Measurements from ENCODE around the gene KDM6A. TPM values are rescaled to one million over a fixed set of nuclear protein-coding genes. Genes with fewer than 3 reads are reported as not detected.

The KDM6A gene
- total RNA-seq, 1 experiment from 2014 or later = 42.8 TPM

- Histone ChIP-seq H3K4ac (ENCODE audit: low read depth, low read length) (no peak overlapping the region), H2BK15ac (ENCODE audit: low read depth, low read length) (no peak overlapping the region), H2BK120ac (ENCODE audit: low read depth, low read length, poor library complexity, severe bottlenecking) (no peak overlapping the region), H2AFZ (ENCODE audit: low read length) (no peak overlapping the region), H3K27ac (ENCODE audit: insufficient read length, low read depth, low read length) (no peak overlapping the region), H4K8ac (replicated peaks; ENCODE audit: insufficient read length, low read depth, low read length) (no peak overlapping the region), H3K27me3 (ENCODE audit: insufficient read depth, low read length) (no peaks in the 10 kb centered on the region), H2BK20ac (ENCODE audit: low read depth, low read length, poor library complexity, severe bottlenecking) (no peak overlapping the region), H3K14ac (ENCODE audit: insufficient read depth, low read length) (no peak overlapping the region), H3K56ac (ENCODE audit: insufficient read length, low read depth, low read length) (no peak overlapping the region), H3K23ac (ENCODE audit: insufficient read length, low read depth, low read length) (no peak overlapping the region), H3K9me3 (ENCODE audit: control insufficient read depth, low read depth, low read length) (peaks cover 44% of the 10 kb centered on the region), H3T11ph (ENCODE audit: low read length) (no peak overlapping the region), H2BK12ac (ENCODE audit: insufficient read length, low read depth, low read length) (no peak overlapping the region), H3K4me2 (ENCODE audit: insufficient read depth, insufficient read length, low read length) (no peak overlapping the region), H4K20me1 (ENCODE audit: control insufficient read depth, insufficient read depth, insufficient read length) (no peaks in the 10 kb centered on the region), H2AK5ac (ENCODE audit: insufficient read length, low read length) (no peak overlapping the region), H4K5ac (ENCODE audit: insufficient read length, low read depth, low read length) (no peak overlapping the region), H3K18ac (ENCODE audit: insufficient read length, low read depth, low read length) (no peak overlapping the region), H3K79me1 (ENCODE audit: insufficient read depth, low read depth, low read length, poor library complexity, severe bottlenecking) (no peaks in the 10 kb centered on the region), H3K9ac (ENCODE audit: extremely low read depth, insufficient read length, low read length) (no peak overlapping the region), H3K23me2 (ENCODE audit: insufficient read length, low read depth, low read length, poor library complexity, severe bottlenecking) (no peaks in the 10 kb centered on the region), H3K79me2 (ENCODE audit: insufficient read depth, low read length) (no peaks in the 10 kb centered on the region), H3K4me1 (ENCODE audit: insufficient read depth, low read length) (no peaks in the 10 kb centered on the region), H2BK5ac (ENCODE audit: insufficient read length, low read length) (no peak overlapping the region), H4K91ac (ENCODE audit: insufficient read length, low read depth, low read length) (no peak overlapping the region)
- TF ChIP-seq, protein P1, sequence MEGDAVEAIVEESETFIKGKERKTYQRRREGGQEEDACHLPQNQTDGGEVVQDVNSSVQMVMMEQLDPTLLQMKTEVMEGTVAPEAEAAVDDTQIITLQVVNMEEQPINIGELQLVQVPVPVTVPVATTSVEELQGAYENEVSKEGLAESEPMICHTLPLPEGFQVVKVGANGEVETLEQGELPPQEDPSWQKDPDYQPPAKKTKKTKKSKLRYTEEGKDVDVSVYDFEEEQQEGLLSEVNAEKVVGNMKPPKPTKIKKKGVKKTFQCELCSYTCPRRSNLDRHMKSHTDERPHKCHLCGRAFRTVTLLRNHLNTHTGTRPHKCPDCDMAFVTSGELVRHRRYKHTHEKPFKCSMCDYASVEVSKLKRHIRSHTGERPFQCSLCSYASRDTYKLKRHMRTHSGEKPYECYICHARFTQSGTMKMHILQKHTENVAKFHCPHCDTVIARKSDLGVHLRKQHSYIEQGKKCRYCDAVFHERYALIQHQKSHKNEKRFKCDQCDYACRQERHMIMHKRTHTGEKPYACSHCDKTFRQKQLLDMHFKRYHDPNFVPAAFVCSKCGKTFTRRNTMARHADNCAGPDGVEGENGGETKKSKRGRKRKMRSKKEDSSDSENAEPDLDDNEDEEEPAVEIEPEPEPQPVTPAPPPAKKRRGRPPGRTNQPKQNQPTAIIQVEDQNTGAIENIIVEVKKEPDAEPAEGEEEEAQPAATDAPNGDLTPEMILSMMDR (conservative IDR thresholded peaks at IDR 0.05) = no peak
- H3K4me1 Mint-ChIP-seq = no peaks in the 10 kb centered on the region
- no peak overlapping the region for H3K27ac Mint-ChIP-seq
- no peak overlapping the region for H3K4me3 Mint-ChIP-seq
- H3K27me3 Mint-ChIP-seq (ENCODE audit: low read depth) = no peaks in the 10 kb centered on the region
- no peaks in the 10 kb centered on the region; a peak in 1 of 7 replicates for H3K36me3 Mint-ChIP-seq (ENCODE audit: insufficient read depth in 1 of 3, low read depth in 3 of 3)
- no peak for DNase-seq
- H3K9me3 Mint-ChIP-seq = peaks cover 58 to 67% of the 10 kb centered on the region in 2 experiments
Measured at GRCh38 chrX:45142185-45142584, 269.2 kb downstream of the KDM6A start.
